HepG2 (cell line): Measurements from ENCODE around the gene MYRIP.

ENCODE experiments used
- CBX5 ChIP-seq: sonication (generic); formaldehyde crosslinking; IDR thresholded peaks from 2 replicates; pipeline ENCODE4 v1.4.0; 2020; ENCODE audit warnings: missing genetic modification reagents, borderline replicate concordance
- CREB1 ChIP-seq, 2 experiments: fragments of 450-650 bp in 1 of 2; IDR thresholded peaks; 2 replicates each; pipeline ENCODE4 v1.6.1; 2016 to 2017; ENCODE audit warnings: control low read depth in 1 of 2, mild to moderate bottlenecking in 1 of 2, missing compliant biosample characterization in 1 of 2, missing genetic modification characterization in 1 of 2
- GFI1 ChIP-seq: sonication (generic); formaldehyde crosslinking; IDR thresholded peaks from 2 replicates; pipeline ENCODE4 v1.5.0; 2020; ENCODE audit warnings: missing genetic modification reagents, mild to moderate bottlenecking, borderline replicate concordance
- HOXA7 ChIP-seq: sonication (generic); formaldehyde crosslinking; IDR thresholded peaks from 2 replicates; pipeline ENCODE4 v1.8.1; 2022; ENCODE audit warnings: mild to moderate bottlenecking, missing genetic modification reagents, moderate library complexity
- POLR2AphosphoS2 ChIP-seq: IDR thresholded peaks from 2 replicates; pipeline ENCODE4 v1.6.1; 2011; ENCODE audit warnings: low read depth, low read length, improper control_type of control experiment
- ZBED4 ChIP-seq: sonication (generic); formaldehyde crosslinking; IDR thresholded peaks from 2 replicates; pipeline ENCODE4 v1.4.0; 2020; ENCODE audit warnings: missing genetic modification reagents, borderline replicate concordance
- ZNF121 ChIP-seq: sonication (generic); formaldehyde crosslinking; IDR thresholded peaks from 2 replicates; pipeline ENCODE4 v1.5.0; 2020; ENCODE audit warnings: mild to moderate bottlenecking, missing genetic modification reagents
- ZNF230 ChIP-seq: sonication (generic); formaldehyde crosslinking; IDR thresholded peaks from 2 replicates; pipeline ENCODE4 v1.4.0; 2020; ENCODE audit warnings: mild to moderate bottlenecking, missing genetic modification reagents
- ZNF33A ChIP-seq: sonication (generic); formaldehyde crosslinking; IDR thresholded peaks from 2 replicates; pipeline ENCODE4 v1.5.1; 2020; ENCODE audit warnings: missing genetic modification reagents, mild to moderate bottlenecking, moderate library complexity, borderline replicate concordance
- ZNF597 ChIP-seq: sonication (generic); formaldehyde crosslinking; IDR thresholded peaks from 2 replicates; pipeline ENCODE4 v1.5.0; 2020; ENCODE audit warnings: missing genetic modification reagents
- TF ChIP-seq, protein P1 (sequence below): sonication (generic); formaldehyde crosslinking; IDR thresholded peaks from 2 replicates; pipeline ENCODE4 v1.5.0; 2020; ENCODE audit warnings: mild to moderate bottlenecking, missing genetic modification reagents, moderate library complexity

- TF ChIP-seq CBX5 (CRISPR knock-in tag) (no peak), ZNF33A (CRISPR knock-in tag) (no peak), POLR2AphosphoS2 (no peak), GFI1 (no peak), ZNF121 (no peak), HOXA7 (no peak), CREB1 (IDR thresholded peaks at IDR 0.05) (no peak), CREB1 (CRISPR knock-in tag; IDR thresholded peaks at IDR 0.05) (no peak), ZNF230 (CRISPR knock-in tag) (no peak), ZBED4 (CRISPR knock-in tag) (no peak), ZNF597 (CRISPR knock-in tag) (no peak)
- TF ChIP-seq, protein P1, sequence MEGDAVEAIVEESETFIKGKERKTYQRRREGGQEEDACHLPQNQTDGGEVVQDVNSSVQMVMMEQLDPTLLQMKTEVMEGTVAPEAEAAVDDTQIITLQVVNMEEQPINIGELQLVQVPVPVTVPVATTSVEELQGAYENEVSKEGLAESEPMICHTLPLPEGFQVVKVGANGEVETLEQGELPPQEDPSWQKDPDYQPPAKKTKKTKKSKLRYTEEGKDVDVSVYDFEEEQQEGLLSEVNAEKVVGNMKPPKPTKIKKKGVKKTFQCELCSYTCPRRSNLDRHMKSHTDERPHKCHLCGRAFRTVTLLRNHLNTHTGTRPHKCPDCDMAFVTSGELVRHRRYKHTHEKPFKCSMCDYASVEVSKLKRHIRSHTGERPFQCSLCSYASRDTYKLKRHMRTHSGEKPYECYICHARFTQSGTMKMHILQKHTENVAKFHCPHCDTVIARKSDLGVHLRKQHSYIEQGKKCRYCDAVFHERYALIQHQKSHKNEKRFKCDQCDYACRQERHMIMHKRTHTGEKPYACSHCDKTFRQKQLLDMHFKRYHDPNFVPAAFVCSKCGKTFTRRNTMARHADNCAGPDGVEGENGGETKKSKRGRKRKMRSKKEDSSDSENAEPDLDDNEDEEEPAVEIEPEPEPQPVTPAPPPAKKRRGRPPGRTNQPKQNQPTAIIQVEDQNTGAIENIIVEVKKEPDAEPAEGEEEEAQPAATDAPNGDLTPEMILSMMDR (CRISPR knock-in tag): no peak
Measured at GRCh38 chr3:39781025-39781424, 28.4 kb upstream of the MYRIP start.
